Prostate gland (tissue), 2 donors: Measurements from ENCODE around the gene SNRPD1.

Source experiments
- POLR2A ChIP-seq: fragments of 450-650 bp; IDR thresholded peaks from one replicate; pipeline ENCODE4 v1.6.1; 2016; ENCODE audit warnings: antibody characterized with exemption, mild to moderate bottlenecking
- POLR2AphosphoS5 ChIP-seq: sonication (generic); formaldehyde crosslinking; IDR thresholded peaks from one replicate; pipeline ENCODE4 v1.6.1; 2017; ENCODE audit warnings: antibody characterized with exemption
- TF ChIP-seq, protein P1 (sequence below), 4 experiments: fragments of 200-600 bp in 2 of 4; fragments of 450-650 bp in 2 of 4; sonication (generic) in 2 of 4; IDR thresholded peaks; 1 replicate in 3 of 4; 2 replicates in 1 of 4; pipeline ENCODE4 v1.5.1; 2016 to 2019; ENCODE audit warnings: antibody characterized with exemption in 4 of 4, mild to moderate bottlenecking in 2 of 4, moderate library complexity in 2 of 4

DNA sequence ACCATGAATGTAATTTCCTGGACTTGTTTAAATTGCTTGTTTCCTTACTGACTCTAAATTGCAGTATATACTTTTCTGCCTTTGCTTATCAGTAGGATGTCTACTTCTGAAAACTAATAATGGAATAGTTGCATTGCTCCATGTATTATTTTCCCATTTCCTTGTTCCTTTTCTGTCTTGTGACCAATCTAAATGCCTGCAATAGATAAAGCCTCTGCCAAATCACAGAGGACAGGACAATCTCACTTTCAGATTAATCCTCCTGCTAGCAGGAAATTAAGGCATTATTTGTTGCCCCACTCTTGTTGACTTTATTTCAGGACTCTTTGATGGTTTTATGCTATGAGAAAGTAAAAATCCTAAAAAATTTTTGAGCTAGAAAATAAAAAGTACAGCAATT, 6.9 kb upstream of the SNRPD1 start:
- TF ChIP-seq POLR2A (no peak), POLR2AphosphoS5 (no peak)
- TF ChIP-seq, protein P1, sequence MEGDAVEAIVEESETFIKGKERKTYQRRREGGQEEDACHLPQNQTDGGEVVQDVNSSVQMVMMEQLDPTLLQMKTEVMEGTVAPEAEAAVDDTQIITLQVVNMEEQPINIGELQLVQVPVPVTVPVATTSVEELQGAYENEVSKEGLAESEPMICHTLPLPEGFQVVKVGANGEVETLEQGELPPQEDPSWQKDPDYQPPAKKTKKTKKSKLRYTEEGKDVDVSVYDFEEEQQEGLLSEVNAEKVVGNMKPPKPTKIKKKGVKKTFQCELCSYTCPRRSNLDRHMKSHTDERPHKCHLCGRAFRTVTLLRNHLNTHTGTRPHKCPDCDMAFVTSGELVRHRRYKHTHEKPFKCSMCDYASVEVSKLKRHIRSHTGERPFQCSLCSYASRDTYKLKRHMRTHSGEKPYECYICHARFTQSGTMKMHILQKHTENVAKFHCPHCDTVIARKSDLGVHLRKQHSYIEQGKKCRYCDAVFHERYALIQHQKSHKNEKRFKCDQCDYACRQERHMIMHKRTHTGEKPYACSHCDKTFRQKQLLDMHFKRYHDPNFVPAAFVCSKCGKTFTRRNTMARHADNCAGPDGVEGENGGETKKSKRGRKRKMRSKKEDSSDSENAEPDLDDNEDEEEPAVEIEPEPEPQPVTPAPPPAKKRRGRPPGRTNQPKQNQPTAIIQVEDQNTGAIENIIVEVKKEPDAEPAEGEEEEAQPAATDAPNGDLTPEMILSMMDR (IDR thresholded peaks at IDR 0.05) = no peak
